Measurements from ENCODE around the gene FBXW5.
A peak's percentile ranks its signal among the peaks of the same experiment; 100 is the strongest.

Gene FBXW5

DNA sequence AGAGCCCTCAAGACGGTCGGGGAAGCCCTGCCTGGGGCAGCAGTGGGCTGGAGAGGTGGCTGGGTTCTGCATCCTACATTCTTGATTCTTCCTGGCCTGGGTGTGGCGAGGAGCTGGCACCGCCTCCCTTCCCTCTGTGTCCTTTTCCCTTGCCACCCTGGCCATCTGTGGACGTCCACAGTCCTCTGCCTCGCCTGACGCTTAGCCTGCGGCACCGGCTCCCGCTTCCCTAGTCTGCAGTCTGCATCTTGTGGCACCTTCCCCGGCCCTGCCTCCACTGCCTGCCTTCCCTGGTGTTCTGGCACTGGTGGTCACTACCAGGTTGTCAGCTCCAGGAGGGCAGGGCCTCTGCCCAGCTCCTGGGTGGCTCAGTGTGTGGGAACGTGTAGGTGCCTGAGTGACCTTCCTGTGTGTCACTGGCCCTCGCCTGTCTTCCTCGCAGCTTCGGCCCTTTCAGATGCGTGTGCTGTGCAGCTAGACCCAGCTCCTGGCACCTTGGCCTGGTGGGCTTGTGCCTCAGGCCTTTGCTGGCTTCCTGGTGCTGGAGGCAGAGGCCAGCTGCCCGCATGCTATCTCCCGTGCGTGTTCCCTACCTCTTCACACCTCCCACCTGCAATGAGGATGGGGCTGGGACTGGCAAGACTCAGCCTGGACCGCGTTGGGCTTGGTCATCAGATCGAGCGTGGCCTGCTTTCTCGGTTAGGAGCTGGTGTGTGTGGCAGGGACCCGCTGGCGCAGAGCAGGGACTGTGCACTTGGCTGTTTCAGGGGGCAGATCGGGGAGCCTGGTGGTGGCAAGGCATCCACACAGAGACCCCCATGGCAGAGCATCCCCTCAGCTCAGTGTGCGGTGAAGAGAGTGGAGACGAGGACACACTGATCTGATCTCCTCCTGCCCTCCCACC, 37.3 kb downstream of the FBXW5 start:
- DNase-seq = no peak

DNA sequence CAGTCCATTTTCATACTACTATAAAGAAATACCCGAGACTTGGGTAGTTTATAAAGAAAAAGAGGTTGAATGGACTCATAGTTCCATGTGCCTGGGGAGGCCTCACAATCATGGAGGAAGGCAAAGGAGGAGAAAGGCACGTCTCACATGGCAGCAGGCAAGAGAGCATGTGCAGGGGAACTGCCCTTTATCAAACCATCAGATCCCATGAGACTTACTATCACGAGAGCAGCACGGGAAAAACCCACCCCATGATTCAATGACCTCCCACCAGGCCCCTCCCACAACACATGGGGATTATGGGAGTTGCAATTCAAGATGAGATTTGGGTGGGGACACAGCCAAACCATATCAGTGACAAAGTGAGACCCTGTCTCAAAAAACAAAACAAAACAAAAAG, 38.3 kb downstream of the FBXW5 start:
- no peak for DNase-seq

DNA sequence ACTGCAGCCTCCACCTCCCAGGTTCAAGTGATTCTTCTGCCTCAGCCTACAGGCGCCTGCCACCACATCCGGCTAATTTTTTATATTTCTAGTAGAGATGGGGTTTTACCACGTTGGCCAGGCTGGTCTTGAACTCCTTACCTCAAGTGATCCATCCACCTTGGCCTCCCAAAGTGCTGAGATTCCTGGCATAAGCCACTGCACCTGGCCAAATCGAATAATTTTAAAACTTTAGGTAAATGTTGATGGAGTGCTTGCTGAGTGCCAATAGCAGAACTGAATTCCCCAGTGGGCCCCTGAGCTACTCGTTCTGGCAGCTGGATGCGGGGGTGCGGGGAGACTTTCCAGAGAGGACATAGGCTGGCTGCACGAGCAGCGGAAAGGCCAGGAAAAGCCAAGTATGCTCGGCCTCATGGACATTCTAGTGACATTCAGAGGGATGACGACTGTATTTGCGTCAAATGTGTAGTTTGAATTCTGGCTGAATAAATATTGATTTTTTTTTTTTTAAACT, 41.4 kb downstream of the FBXW5 start:
- DNase-seq = no peak

DNA sequence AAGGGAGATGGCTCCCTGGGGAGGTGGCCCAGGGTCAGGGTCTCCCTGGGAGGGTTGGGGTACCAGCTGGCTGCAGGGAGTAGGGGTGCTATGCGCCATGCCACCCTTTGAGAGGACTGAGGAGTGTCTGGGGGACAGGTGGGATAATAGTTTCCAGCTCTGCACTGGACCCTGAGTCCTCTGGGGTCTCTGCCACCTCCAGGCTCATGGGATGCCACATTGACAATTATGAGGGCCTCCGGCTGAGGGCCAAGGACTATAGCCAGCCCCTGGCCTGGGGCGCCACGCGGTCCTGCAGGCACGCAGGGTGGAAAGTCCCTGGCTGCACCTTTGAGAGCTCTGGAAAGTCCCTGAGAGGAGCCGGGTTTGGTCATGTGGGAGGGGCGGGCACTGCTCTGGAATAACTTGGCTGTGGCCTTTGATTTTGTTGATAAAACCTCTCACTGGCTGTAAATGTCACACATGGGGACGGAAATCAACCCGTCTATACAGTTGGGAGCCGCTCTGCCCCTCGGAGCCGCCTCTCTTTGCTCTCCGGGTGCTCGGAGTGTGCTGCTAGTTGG, 42.2 kb downstream of the FBXW5 start:
- no peak for DNase-seq

DNA sequence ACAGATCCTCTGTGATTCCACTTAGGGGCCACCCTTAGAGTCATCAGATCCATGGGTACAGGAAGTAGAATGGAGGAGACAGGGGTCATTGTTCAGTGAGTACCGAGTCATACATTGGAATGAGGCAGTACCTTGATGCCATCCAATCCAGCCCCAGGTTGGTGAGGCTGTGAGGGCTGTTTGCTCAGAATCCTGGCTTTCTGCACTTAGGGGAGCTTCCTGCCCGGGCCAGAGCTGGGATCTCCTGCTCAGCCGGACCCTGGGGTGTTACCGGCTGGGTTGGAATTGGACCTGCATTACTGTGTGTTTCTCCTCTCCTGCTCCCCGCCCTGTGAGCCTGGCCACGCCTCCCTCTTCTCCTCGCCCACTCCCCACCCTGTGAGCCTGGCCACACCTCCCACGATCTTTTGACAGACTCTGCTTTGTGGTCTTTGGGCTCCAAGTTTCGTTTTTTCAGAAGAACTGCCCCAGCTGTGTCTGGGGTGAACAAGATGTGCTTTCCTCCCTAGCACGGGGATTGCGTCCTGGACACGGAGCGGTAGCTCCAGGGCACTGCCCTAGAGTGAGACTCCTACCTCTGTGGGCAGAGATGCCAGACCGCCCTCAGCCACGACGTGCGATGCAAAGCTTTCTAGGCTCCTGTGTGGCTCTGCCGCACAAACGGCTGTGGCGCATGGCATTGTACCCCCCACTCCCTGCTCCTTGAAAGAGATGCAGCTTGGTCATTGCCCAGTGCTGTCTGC, 42.9 kb downstream of the FBXW5 start:
- DNase-seq = peak; percentile 27

DNA sequence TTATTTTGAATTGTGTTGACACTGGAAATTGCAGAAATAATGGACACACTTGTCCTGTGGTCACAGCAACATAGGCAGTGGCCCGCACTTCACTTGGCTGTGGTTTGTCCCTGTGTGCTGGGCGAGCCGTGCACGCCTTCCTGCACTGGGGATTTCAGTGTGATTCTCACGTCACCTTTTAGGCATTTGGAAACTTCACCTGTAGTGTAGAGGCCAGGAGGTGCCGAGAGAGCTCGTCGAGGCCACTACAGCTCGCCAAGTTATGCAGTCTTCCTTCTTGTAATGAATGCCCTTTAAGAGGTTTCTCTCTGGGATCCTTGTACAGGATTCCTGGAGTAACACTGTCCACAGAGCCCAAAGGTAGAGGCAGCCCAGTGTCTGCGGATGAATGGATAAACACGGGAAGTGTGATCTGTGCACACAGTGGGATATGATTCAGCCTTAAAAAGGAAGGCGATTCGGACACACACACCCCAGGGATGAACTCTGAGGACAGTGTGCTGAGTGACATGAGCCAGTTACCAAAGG, 43.5 kb downstream of the FBXW5 start:
- no peak for DNase-seq

DNA sequence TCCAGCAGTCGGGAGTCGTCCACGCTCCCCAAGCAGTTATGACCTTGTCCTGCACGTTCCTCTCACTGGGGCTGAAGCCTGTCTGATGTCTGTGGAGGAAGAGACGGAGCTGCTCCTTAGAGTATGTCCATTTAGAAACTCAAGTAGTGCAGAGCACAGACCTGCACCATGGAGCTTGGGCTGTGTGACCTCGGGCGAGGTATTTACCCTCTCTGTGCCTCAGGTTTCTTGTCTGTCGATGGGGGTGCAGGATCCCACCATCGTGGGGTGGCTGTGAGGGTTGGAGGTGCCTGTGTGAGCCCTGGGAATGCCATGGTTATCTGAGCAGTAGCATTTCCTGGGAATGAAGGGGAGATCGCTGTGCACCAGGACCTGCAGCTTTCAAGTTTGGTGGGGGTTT, 44.0 kb downstream of the FBXW5 start:
- no peak for DNase-seq

DNA sequence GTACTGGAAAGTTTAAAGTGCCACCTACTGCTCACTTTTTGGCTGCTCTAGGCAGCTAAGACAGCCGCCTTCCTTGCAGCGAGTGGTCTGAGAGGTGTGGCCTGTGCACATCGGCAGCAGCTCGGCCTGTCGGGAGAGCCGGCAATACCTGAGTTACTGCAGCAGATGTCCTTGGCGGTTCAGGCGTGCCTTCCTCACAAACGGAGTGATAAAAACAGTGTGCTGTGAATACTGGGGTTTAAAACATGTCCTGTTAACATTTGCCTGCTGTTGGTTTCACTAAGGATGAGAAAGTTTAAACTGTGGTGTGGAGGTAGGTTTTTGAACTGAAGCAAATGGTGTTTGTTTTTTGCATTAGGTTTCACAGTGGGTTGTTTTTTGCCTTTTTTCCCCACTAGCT, 45.3 kb downstream of the FBXW5 start:
- no peak for DNase-seq

DNA sequence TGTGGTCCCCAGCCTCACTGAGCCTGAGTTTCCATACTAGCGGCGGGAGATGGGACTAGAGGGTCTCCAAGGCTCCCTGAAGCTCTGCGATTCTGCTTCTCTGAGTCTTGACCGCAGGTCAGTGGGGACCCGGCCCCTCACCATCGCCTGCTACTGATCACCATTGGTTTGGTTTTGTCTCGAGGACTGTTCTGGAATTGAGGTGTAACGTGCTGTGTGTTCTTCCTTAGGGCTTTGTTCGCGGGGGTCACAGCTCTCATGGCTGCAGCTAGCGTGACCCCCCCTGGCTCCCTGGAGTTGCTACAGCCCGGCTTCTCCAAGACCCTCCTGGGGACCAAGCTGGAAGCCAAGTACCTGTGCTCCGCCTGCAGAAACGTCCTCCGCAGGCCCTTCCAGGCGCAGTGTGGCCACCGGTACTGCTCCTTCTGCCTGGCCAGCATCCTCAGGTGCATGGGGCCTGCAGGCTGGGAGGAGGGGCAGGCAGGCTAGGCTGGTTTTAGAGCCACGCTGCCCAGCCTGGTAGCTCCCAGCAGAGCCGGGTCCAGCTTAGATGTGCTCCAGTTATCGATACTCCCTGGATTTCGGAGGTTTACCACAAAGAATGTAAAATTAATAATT, 45.9 kb downstream of the FBXW5 start:
- no peak for DNase-seq

DNA sequence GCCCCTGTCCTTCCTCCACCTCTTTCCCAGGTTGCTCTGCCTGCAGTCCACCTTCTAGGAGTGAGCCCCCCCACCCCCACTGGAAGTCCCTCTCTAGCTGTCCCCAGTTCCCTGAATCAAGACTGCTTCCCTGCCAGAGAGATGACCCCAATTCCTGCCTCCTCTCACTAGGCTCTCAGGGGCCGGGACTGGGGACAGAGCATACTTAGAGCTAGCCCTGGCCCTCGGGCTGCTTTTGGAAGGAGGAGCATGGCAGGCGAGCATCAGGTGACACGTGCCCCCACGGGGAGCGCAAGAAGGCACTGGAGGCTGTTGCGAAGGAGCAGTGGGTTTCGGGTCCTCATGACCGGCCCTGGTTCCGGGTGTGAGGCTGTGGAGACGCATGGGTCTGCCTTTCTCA, 48.5 kb downstream of the FBXW5 start:
- DNase-seq = no peak

DNA sequence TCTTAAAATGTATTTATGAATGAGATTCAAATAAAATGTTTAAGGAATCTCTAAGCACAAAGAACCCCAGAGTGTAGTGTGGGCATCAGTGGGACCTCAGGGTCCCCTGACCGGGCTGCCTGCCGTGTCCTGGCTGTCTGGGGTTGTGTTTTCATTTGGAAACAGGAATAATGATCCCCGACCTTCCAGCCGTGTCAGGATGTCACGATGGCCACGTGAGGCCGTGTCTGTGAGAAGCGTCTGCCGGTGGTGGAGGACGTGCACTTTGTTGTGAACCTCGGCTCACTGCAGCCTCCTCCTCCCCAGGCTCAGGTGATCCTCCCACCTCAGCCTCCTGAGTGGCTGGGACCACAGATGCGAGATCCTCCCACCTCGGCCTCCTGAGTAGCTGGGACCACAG, 53.9 kb downstream of the FBXW5 start:
- DNase-seq = no peak
